AG09319 (cell line): ENCODE results near the gene UCKL1.
"Not testable (repeated sequence)": the region's sequence is repeated elsewhere in the genome, so short reads cannot be mapped to it uniquely, and the experiment has no call there.

ENCODE experiments used
- DNase-seq: peaks from one replicate; pipeline ENCODE4 v3.0.0-alpha.2; 2010; ENCODE audit warnings: low read depth; ENCODE audit errors: extremely low read depth
- CTCF ChIP-seq: IDR thresholded peaks from 2 replicates; pipeline ENCODE4 v1.5.1; 2011; ENCODE audit warnings: low read depth, mild to moderate bottlenecking, inconsistent platforms, low read length, moderate library complexity

Gene UCKL1

DNA sequence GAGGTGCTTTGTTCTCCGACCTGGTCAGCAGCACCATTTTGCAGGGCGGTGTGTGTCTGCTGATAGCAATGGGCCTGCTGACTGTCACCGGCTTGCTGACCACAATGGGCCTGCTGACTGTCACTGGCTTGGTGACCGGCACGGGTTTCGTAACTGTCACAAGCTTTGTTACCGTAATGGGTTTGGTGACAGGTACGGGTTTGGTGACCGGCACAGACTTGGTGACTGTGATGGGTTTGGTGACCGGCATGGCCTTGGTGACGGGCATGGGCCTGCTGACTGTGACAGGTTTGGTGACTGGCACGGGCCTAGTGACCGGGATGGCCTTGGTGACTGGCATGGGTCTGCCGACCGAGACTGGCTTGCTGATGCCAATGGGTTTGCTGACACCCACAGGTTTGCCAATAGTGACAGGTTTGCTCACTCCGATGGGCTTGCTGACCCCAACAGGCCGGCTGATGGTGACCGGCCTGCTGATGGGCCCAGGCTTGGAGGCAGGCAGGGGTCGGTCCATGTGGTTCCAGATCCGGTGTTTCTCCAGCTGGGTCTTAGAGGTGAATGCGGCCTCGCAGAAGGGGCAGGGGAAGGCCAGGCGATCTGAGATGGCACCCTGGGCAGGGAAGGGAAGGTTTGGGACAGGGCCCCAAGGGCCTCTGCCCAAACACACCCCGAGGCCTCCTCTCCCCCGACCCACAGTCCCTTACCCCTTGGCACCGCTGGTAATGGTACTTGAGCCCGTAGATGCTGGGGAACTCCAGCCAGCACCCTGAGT lies 10.1 kb upstream of the UCKL1 start:
- no peak for DNase-seq
- no peak for TF ChIP-seq CTCF

- no peak for TF ChIP-seq CTCF
- no peak for DNase-seq
Measured at GRCh38 chr20:63964412-63964811, 8.2 kb upstream of the UCKL1 start.

DNA sequence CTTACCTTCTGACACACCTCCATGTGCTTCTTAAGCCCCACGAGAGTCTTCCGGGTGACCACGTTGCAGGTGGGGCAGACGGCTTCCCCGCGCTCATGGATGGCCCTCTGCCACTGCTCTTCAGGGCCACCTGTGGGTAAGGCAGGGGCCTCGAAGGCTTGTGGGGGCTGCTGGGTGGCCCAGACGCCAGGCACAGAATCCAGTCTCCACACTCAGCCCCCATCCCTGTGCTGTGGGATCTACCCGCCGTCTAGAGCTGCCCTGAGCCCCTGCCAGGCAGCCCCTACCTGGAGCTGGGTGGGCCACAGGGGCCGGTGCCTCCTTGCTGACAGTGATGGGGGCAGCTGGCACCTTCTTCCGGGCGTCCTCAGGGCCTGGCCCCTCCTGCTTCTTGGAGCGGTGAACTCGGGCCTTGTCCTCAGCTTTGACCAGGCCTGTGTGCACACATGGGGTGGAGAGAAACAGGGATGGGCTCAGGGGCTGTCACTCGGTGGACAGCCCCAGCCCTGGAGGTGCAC lies 7.6 kb upstream of the UCKL1 start:
- DNase-seq, result no peak

DNA sequence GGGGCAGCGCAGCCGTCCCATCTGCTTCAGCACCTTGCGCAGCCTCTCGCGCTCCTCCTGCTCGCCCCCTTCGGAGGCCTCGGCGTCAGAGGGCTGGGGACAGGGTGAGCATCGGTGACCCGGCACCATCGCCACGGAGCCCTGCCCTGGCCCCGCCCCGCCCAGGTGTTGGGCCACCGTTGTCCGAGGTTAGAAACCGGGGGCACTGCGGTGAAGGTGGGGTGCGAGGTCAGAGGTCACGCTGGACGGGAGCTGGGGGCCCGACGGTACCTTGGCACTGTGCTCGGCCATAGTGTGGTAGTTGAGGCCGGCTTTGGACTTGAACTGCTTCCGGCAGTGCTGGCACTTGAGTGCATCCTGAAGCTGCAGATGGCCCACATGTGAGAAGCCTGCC lies 7.1 kb upstream of the UCKL1 start:
- TF ChIP-seq CTCF, result no peak
- no peak for DNase-seq

More for the DNA sequence above, 7.6 kb upstream of the UCKL1 start:
- TF ChIP-seq CTCF, result no peak

DNA sequence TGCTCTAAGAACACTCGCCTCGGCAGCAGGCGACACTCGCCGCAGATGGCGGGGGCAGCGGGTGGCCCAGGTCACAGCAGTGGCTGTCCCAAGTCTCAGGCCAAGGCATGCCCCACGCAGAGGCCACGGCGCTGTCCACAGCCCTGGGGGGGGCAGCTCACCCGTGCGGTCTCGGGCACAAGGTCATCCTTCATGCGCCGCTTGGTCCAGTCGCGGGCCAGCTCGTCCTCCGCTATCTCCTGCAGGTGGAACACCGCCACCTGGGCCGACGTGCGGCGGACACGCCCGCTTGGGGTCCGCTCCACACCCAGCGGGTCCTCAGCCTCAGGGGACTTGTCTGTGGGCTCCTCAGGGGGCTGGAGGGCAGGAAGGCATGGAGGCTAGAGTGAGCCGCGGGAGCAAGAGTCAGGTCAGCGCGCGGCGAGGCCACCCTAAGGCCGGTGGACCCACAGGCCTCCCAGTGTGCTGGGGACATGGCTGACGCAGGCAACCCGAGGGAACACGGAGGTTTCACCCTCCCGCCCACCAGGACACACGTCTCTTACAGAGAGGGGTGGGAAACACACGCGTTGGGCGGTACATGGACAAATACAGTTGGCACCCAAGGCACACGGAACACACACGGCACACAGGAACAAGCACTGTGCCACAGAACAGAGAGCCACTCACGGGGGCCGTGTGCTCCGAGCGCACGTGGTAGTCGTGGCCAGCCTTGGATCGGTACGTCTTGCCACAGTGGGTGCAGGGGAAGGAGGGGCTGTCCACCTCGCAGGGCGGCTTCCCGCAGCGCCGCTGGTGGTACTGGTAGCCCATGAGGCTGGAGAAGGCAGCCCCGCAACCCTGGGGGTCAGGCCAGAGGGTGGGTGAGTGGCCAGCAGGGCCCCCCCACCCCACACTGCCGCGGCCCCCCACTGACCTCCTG lies 6.5 kb upstream of the UCKL1 start:
- no peak for DNase-seq
- no peak for TF ChIP-seq CTCF

- no peak for TF ChIP-seq CTCF
- DNase-seq, result no peak
Measured at GRCh38 chr20:63961664-63962425, 5.6 kb upstream of the UCKL1 start.

DNA sequence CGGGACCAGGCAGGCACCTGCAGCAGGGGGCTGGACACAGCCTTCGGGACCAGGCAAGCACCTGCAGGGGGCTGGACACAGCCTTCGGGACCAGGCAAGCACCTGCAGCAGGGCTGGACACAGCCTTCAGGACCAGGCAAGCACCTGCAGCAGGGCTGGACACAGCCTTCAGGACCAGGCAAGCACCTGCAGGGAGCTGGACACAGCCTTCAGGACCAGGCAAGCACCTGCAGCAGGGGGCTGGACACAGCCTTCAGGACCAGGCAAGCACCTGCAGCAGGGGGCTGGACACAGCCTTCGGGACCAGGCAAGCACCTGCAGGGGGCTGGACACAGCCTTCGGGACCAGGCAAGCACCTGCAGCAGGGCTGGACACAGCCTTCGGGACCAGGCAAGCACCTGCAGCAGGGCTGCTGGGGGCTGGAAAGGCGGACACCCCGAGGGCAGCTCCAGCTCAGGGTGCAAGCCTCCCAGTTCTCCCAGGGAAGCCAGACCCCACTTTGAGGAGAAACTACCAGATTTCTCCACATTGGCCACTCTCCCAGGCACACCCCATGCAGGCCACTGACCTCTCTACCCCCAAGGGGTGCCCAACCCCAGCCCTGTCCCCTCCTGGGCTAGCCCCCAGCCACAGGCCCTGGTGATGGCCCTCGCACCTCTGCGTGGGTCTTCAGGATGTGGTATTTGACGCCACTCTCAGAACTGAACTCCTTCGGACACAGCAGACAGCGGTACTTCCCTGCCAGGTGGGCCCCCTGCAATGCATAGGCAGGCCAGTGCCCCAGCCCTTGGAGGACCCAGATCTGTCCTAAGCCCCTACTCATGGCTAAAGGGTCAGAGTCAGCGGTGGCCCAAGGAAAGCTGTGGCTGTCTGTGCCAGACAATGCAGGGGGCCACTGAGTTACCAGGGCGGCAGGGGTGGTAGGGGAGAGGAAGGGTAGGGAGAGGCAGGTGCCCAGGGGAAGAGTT lies 4.7 kb upstream of the UCKL1 start:
- not testable (repeated sequence) for DNase-seq
